Measurements from ENCODE around the gene CD109.

The CD109 gene

DNA sequence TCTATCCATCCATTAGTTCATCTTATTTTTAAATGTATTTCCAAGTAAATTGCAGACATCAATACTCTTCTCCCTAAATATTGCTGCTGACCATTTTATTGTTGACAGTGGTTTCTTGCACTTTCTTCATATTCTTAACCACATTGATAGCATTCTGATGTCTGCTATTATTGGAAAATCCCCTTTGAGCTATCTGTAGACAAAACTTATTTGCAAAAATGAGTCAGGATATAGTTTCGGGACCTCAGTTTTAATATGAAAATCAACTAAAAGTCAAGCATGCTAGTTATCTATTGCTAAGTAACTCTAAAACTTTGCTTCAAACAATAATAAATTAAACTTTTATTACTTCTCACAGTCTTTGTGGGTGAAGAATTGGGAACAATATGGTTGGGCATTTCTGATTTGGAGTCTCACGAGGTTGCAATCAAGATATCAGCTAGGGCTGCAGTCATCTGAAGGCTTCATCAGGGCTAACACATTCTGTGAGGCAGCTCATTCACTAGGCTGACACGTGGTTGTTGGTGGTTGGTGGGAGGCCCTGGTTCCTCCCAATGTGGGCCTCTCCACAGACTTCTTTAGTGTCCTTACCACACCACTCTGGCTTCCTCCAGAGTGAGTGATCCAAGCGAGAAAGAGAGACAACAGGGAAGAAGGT is 32.7 kb downstream of the CD109 start:
- DNase-seq: peak; percentile 65

DNA sequence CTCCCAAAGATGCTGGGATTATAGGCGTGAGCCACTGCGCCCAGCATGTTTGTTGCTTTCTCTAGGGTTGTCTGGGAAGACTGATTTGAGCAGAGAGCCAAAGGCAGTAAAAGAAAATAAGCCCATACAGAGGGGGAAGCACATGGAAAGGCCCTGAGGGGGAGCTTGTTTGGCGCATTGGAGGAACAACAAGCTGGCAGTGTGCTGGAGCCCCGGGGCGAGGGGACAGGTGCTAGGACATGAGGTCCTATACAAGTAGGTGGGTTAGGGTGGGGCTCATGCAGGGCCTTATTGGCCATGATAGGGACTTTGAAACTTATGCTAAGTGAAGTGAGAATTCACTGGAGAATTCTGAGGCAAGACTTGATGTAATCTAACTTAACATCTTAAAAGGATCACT is 35.3 kb downstream of the CD109 start:
- no peak for DNase-seq

DNA sequence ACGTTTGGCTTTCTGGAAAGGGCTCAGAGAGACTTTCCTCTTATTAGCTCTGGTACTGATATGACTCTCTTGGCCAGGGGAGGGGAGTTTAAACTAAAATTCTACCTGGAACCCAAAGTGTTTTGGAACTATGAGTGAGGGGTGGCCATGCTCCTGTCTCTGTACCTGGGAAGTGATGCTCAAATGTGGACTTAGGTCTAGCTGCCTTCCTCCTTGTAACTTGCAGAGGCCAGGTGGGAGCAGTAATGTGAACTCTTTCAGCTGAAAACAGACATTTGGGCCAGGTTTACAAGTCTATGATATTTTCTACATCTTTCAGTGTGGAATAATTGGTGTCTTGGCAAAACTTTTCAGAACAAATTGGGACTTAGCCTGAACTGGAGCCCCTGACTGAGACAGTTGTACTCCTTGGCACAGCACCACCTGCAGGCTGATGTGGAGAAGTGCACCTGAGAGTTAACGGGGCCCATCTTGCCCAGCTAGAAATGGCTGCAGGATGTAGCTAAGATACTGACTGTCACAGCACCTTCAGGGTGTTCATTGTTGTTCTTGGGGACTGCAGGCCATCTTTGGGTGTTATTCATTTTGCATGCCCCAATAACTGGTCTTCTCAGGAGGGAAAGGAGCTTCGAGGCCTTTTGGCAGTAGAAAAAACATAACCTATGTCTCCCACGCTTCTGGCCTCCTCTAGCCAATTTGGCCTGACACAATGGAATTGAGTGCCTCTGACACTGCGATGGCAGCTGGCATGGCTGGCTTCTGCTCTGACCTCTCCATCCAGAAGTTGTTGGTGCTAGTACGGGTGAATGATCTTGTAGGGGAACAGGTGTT is 37.1 kb downstream of the CD109 start:
- peak; percentile 83 for DNase-seq

DNA sequence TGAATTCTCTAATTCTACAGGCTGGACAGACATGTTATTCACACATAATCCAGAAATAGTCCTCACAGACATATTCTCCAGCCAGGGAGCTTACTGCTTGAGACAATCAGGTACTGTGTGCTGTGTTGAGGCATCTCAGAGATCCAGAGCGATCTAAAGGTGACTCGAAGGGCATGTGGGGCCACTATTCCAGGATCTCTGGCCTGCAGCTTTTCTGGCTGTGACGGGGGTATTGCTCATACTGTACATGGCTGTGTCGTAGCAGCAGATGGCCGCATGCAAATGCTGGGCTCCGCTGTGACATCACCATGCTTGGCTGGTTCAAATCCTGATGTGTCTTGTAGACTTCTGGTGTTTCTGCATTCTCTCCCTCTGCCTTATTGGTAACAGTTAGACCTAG is 37.8 kb downstream of the CD109 start:
- no peak for DNase-seq

DNA sequence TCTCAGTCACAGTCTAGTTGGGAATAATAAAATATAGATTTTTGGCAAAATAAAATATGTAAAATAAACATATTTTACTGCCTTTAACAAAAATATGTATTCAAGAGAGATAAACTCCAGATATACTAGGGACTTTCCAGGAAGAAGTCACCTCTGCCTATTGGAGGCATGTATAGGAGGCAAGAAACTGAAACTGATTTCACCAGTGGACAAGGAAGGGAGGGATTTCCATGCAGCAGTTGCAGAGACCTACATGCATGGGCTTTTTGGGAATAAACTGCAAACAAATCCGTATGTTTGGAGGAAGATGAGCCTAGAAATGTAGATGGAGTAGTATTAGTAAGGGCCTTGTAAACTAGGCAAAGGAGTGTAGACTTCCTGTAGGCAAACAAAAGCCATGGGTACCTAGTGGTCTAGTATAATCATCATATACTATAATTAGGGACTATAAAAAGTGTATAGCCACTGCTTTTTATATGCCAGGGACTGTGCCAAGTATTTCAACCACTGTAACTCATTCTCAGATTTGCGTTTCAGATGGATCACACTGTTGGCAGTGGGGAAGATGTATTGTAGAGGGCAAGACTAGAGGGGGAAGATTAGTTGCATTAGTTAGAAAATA is 38.9 kb downstream of the CD109 start:
- no peak for DNase-seq

DNA sequence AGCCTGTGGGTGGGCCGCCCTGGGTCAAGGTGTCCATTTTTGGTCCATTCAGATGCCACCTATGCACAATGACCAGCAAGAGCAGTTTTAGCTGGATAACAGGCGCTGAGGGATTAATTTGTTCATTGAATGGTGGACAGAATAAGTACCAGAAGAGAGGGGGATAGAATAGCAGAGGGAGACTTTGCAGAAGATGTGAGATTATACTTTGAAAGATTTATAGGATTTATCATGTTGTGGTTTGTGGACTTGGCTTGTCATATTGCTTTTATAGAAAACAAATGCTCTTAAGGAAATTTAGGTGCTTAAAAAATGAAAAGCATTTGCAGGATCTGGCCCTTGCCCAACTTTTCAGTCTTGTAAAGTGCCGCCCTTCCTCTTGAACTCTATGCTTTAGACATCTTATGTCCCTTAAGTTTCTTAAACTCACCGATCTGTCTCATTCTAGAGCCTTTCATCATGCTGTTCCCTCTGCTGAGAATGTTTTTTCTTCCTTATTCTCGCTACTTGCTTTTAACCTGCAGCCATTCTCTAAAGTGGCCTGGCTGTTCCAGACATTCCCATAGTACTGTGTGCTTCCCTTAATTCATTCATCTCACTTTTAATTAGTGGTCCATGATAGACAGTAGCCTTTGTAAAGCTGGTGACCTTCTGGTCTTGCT is 42.5 kb downstream of the CD109 start:
- no peak for DNase-seq

DNA sequence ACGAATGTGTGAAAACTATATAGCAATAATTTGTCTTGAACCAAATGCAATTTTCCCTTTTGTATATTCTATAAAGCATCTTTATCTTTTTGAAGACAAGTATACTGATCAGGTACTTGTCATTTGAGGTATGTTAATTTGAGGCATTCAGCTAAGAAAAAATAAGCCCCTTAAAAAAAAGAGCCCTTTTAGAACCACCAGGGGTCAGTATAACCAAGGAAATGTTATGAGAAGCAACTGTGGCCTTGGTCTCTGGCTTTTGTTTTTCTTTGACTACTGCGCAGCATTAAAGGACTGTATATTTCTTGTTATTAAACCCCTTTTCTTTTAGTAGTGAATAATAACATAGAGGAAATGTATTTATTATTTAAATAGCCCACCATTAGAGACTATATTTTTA is 43.1 kb downstream of the CD109 start:
- DNase-seq: no peak

DNA sequence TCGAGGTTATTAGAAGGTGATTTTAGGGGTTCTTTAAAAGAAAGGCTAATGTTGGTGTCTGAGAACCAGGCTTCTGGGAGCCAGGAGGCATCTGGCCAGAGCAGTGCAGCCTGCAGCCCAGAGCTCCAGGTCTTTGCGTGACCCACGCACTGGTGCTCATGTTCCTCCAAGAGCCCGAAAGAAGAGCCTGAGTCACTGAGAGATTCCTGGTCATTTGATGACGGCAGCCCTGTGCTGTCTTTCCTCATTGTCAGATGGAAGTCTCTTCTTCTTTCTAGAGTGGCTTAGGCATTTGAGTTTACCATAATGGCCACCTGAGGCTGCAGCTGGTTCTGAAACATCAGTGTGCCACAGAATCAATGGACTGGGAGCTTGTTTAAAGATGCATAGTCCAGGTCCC is 46.4 kb downstream of the CD109 start:
- no peak for DNase-seq

DNA sequence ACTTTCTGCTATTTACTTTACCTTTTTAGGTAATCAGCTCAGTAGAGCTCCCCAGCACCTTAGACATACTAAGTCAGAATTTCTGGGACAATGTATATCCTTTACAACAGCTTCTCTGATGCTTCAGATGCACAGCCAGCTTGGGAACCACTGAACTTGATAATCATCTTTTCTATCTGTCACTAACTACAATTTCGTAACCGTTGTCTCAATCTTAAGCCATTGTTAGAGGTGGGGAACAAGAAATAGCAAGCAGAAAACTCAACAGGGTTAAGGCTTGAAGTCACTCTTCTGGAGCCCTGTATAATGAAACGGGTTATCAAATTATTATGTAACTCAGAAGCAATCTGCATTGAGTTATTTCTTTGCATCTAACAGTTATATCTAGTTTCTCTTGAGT is 47.1 kb downstream of the CD109 start:
- DNase-seq: no peak

DNA sequence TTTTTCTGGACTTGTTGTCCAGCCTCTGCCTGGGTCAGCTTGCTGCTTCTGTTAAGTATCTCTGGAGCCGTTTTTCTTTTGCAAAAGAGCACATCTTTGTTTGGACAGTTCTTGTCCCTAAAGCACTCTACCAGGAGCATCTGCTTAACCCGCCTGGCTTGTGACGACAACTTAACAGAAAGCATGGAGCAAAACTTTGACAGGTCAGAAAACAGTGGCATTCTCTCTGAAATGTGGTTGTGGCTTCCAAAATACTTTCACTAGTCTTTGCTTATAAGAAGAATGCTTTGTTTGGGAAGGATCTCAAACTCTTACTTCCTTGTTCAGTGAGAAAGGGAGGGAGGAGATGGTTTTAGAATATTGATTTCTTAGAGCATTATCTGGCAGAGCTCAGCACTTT is 47.6 kb downstream of the CD109 start:
- no peak for DNase-seq

DNA sequence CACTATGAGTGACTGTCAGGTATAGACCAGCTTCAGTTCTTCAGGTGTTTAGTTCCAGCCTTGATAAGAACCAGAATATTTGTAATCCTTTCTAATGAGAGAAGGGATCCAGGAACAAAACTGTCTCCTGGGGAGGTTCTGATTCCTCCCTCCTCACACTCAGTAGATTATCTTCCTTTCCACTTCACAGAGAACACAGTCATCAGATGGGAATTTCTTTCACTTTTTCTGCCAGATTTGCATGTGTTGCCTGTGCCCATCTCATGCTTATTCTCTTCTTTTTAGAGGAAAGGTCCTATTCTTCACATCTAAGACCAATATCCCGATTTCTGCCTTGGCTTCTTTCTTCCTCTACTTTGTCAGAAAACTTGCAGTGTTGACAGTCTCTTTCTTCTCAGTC is 50.8 kb downstream of the CD109 start:
- no peak for DNase-seq

DNA sequence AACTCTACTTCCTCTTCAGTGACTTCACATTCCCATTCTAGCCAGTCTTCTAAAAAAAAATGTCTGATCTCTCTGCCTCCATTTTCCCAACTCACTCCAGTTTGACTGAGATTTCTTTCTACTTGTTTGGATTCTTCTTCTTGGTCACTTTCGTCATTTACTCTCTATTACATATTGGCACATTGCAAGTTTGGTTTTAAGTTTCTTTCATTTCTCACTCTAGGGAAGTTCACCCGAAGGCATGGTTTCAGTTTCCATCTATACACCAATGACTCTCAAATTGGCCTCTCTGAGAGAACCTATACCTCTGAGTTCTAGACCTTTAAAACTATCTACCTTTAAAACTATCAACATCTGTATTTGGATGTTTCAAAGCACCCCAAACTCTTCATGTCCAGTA is 51.3 kb downstream of the CD109 start:
- DNase-seq: no peak

DNA sequence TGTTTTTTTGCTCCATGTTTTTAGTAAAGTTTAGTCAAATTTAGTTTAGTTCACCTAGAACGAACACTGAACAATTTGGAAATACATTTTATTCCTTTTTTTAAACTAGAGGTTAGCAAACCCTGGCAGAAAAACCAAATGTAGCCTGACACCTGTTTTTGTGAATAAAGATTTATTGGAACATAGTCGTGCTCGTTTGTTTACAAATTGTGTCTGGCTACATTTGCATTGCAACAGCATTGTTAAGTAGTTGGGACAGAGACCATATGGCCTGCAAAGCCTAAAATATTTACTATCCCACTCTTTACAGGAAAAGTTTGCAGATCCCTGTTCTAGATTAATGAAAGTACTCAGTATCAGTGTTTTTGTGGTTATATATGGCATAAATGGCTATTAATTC is 56.9 kb downstream of the CD109 start:
- no peak for DNase-seq

DNA sequence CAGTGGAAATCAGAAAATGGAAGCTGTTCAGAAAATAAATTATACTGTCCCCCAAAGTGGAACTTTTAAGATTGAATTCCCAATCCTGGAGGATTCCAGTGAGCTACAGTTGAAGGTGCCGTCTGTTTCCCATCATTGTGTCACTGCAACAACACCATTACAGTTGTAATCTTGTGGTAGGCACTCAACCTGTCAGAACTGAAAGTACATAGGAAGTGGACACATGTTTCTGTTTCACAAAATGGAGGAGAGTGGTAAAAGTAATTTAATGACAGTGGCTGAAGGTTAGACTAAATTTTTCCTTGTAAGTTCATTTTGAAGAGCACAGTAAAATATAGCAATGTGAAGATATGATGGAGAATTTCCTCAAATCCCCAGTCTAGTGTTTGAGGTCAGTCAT is 70.0 kb downstream of the CD109 start:
- DNase-seq: no peak

DNA sequence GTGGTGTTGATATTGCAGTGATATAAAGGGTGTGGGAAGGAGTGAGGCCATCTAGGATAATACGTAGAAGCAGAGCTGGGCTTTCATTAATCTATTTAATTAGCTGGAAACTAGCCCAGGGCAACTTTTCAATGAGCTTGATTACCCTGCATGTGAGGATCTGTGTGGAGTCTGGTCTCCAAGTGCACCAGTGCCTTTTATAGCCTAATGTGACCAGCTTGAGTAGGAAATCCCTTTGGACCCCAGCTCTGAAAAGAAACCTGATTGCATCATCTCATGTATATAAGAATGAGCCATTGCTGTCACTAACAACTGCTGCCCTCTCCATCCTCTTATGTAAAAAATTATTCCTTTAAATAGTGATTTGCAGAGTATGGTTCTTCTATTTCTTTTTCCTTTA is 72.6 kb downstream of the CD109 start:
- DNase-seq: no peak

DNA sequence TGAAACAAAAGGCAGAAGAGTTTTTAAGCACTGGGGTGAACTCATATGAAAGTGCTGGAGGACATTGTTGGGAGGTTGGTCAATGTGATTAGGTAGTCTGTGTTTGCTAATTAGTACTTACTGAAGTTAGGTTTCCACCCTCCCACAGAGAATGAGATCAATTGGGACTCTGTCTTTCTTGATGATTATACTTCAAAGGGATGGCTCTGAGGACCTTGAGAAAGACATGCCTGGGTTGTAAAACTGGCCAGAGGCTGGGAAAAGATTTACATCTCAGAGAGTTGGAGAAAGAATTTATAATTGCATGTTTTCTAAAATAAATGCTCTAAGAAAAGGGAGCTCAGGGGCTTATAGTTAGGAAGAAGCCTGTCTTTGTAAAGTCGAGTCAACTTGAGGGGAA is 74.0 kb downstream of the CD109 start:
- DNase-seq: no peak

DNA sequence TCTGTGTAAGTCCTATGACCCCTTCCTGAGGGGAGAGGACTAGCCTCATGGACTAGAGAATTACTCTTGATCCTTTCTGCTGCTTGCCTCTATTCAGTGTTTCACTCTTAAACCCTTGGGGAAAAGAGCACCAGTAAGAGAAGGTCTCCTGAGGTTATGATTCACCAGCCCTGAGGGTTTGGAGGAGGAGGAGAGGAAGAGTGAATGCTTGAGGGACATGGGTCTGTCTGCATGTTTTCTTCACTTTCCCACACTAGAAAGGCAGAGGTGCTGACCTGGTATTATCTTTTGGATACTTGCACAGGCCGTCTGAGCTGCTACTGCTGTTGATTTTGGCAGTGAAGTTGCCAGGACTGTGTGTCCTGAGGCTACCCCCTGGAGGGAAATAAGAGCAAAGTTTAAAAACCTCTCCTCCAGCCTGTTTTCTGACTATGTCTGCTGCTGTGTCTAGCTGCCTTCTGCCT is 78.3 kb downstream of the CD109 start:
- DNase-seq: no peak

DNA sequence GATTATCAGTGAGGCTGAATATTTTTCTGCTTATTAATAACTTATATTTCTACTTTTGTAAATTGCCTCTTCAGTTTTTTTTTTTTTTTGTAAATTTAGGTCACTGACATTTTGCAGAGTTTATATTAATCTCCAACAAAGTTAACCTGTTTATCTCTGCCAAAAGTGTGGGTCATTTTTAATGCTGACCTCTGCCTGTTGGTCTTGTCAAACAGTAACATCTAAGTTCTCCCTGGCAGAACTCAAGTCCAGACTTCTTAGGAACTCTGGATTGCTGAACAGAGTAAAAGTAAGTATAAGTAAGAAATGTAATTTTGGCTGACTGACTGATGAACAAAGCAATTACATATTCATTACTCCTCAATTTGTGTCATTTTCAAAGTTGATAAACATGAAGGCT is 83.9 kb downstream of the CD109 start:
- DNase-seq: no peak

DNA sequence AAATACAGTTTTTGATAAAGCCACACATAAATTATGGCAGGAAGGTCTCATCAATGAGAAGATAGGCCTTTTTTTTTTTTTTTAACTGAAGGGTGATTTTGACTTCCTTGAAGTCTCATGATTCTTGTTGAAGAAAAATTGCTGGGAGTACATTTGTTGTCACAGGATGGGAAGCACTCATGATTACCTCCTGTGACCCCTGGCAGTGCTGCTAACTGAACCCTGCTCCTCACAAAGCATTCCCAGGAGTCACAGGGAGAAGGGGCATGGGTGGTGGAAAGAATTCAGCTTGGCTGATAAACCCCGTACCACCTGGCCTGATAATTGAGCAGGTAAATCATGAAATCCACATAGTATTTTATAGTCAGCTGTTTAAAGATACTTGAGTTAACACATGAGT is 86.9 kb downstream of the CD109 start:
- DNase-seq: no peak

DNA sequence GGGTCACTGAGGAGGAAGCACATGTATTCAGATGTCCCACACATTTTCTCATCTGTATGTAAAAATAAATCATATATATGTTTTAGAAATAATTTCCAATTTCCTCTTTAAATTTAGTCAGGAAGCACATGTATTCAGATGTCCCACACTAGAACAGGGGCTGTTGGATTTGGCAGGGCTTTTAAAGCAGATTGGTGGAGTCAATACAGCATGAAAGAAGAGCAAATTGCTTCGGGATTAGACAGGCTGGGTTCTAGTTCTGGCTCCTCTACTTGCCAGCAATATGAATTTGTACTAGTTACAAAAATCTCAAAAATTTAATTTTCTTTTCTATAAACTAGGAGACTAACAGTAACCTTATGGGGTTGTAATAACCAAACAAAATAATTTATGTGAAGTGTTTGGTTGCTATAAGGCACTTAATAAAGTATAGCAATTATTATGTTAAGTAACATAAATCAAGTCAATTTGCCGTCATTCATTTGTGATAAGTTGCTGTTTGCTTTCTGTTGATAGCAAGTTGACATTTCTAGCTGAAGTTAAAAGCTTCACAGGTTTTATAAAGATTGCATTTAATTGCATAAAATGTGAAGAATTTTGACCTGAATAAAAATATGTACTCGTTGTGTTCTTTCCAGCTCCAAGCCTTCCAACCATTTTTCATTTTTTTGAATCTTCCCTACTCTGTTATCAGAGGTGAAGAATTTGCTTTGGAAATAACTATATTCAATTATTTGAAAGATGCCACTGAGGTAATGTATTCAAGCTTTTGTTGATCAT is 88.9 kb downstream of the CD109 start:
- DNase-seq: no peak

DNA sequence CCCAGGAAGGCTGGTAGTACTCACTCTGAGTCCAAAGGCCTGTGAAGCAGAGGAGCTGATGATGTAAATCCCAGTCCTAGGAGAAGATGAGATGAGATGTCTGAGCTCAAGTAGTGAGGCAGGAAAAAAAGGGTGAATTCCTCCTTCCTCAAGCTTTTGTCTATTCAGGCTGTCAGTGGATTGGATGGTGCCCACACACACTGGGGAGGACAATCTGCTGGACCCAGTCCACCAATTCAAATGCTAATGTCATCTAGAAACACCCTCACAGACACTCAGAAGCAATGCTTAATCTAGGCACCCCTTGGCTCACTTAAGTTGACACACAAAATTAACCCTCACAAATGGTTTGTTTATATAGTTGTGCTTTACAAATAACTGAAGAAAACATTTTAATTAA is 94.6 kb downstream of the CD109 start:
- DNase-seq: no peak

DNA sequence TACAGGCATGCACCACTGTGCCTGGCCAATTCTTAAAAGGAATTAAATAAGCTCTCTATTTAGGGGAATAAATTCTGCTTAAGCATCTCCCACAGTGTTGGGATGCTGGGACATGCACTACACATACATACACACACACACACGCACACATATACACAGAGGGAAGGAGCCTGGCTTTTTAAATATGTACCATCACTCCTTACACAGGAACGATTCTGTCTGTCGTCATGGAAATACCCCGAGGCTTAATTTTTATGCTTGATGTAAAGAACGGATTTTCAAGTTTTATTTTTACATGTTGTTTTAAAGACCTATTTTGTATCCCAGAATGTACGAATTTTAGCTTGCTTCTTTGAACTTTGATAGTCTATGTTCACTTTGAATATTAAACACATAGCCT is 95.3 kb downstream of the CD109 start:
- no peak for DNase-seq

DNA sequence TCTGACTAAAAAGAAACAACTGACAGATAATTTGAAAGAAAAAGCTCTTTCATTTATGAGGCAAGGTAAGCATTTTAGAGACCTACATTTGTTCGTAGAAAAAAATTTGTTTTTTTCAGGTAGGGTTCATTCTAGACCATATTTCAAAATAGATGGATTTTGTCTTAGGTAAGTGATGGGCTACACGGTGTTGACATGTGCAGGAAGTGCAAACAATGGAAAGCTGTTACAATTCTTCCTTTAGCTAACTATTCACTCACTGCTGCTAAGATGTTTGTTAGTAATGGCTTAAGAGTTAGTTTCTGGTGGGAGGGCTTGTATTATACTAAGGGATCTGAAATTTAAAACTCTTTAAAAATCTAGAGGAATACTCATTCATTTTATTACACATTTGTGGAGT is 96.7 kb downstream of the CD109 start:
- no peak for DNase-seq

Data from activated CD8-positive, alpha-beta memory T cell treated with anti-CD3 and anti-CD28 coated beads, Interleukin-2, amount 50 U/mL, for 48 hours (primary cell).